Liver (tissue), 3 donors: ENCODE measurements around the gene LRIG1.

Experiments used
- EGR1 ChIP-seq, 2 donors: IDR thresholded peaks; 2 replicates each; pipeline ENCODE4 v1.6.1; 2016 to 2018; ENCODE audit warnings: antibody characterized with exemption in 2 of 2, low read depth in 2 of 2
- GABPA ChIP-seq, 2 donors: IDR thresholded peaks in 1 of 2; conservative IDR thresholded peaks in 1 of 2; 2 replicates each; pipeline ENCODE4 v1.6.1; 2016; ENCODE audit warnings: antibody characterized with exemption in 2 of 2, mild to moderate bottlenecking in 1 of 2, moderate library complexity in 1 of 2
- HNF4A ChIP-seq, 2 donors: conservative IDR thresholded peaks; 2 replicates each; pipeline ENCODE4 v1.6.1; 2016; ENCODE audit warnings: antibody characterized with exemption in 2 of 2, mild to moderate bottlenecking in 2 of 2
- HNF4G ChIP-seq: IDR thresholded peaks from 2 replicates; pipeline ENCODE4 v1.6.1; 2016; ENCODE audit warnings: antibody characterized with exemption
- JUND ChIP-seq, 2 donors: IDR thresholded peaks; 2 replicates each; pipeline ENCODE4 v1.6.1; 2016; ENCODE audit warnings: antibody characterized with exemption in 2 of 2
- NR2F2 ChIP-seq: IDR thresholded peaks from 2 replicates; pipeline ENCODE4 v1.6.1; 2016; ENCODE audit warnings: antibody characterized with exemption
- RAD21 ChIP-seq, 2 donors: IDR thresholded peaks; 2 replicates each; pipeline ENCODE4 v1.6.1; 2016; ENCODE audit warnings: antibody characterized with exemption in 2 of 2, mild to moderate bottlenecking in 2 of 2
- SP1 ChIP-seq: IDR thresholded peaks from 2 replicates; pipeline ENCODE4 v1.6.1; 2018; ENCODE audit warnings: antibody characterized with exemption, mild to moderate bottlenecking
- TAF1 ChIP-seq: conservative IDR thresholded peaks from 2 replicates; pipeline ENCODE4 v1.6.1; 2016; ENCODE audit warnings: antibody characterized with exemption, mild to moderate bottlenecking
- YY1 ChIP-seq: IDR thresholded peaks from 2 replicates; pipeline ENCODE4 v1.6.1; 2016; ENCODE audit warnings: antibody characterized with exemption, mild to moderate bottlenecking
- TF ChIP-seq, protein P1 (sequence below): fragments of 150-350 bp; IDR thresholded peaks from 2 replicates; pipeline ENCODE4 v1.5.1; 2017; ENCODE audit warnings: improper control_type of control experiment, low read depth, low read length; ENCODE audit not compliant: missing input control
- TF ChIP-seq, protein P2 (sequence below): IDR thresholded peaks from 2 replicates; pipeline ENCODE4 v1.6.1; 2016; ENCODE audit warnings: antibody characterized with exemption
- TF ChIP-seq, protein P3 (sequence below): IDR thresholded peaks from 2 replicates; pipeline ENCODE4 v1.6.1; 2016; ENCODE audit warnings: antibody characterized with exemption
- TF ChIP-seq, protein P4 (sequence below): IDR thresholded peaks from 2 replicates; pipeline ENCODE4 v1.6.1; 2016; ENCODE audit warnings: antibody characterized with exemption, mild to moderate bottlenecking
- donor health status: healthy.
- donor health status: healthy.

DNA sequence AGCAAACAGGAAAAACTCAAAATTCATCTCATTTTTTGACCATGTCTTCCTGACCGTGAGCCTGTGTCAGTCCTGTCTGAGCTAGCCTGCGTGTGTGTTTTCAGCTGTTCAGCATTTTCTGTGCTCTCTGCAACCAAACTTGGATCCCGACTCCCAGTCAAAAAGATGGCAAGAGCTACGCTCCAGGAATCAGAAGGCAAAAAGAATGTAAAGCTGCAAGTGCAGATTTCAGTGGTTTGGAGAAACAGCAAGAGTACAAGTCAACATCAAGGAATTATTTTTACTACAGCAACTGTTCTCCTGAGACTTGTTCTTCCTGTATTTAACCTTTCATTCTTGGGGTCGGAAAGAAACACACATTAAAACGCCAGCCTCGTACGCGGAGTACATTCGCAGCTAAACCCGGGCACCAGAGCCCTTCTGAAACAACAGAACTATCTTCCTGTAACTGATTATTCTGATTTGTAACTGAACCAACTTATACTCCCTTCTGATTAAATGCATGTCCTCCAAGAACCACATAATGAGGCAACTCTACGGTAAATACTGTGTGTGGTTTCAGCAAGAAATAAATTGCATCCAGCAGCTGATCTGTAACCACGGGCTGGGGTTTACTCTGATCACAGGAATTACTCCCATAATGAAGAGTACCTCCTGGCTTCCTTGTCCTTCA is 107.4 kb downstream of the LRIG1 start:
- TF ChIP-seq, protein P1, sequence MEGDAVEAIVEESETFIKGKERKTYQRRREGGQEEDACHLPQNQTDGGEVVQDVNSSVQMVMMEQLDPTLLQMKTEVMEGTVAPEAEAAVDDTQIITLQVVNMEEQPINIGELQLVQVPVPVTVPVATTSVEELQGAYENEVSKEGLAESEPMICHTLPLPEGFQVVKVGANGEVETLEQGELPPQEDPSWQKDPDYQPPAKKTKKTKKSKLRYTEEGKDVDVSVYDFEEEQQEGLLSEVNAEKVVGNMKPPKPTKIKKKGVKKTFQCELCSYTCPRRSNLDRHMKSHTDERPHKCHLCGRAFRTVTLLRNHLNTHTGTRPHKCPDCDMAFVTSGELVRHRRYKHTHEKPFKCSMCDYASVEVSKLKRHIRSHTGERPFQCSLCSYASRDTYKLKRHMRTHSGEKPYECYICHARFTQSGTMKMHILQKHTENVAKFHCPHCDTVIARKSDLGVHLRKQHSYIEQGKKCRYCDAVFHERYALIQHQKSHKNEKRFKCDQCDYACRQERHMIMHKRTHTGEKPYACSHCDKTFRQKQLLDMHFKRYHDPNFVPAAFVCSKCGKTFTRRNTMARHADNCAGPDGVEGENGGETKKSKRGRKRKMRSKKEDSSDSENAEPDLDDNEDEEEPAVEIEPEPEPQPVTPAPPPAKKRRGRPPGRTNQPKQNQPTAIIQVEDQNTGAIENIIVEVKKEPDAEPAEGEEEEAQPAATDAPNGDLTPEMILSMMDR, result no peak
- TF ChIP-seq YY1, result no peak
- no peak for TF ChIP-seq JUND (IDR thresholded peaks at IDR 0.05)
- TF ChIP-seq, protein P2, sequence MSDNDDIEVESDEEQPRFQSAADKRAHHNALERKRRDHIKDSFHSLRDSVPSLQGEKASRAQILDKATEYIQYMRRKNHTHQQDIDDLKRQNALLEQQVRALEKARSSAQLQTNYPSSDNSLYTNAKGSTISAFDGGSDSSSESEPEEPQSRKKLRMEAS, result no peak
- TF ChIP-seq TAF1, result no peak
- TF ChIP-seq NR2F2, result no peak
- TF ChIP-seq, protein P3, sequence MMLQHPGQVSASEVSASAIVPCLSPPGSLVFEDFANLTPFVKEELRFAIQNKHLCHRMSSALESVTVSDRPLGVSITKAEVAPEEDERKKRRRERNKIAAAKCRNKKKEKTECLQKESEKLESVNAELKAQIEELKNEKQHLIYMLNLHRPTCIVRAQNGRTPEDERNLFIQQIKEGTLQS, result no peak
- no peak for TF ChIP-seq HNF4G
- no peak for TF ChIP-seq GABPA (IDR thresholded peaks at IDR 0.05 in 1 of 2, conservative IDR thresholded peaks at IDR 0.05 in 1 of 2)
- TF ChIP-seq, protein P4, sequence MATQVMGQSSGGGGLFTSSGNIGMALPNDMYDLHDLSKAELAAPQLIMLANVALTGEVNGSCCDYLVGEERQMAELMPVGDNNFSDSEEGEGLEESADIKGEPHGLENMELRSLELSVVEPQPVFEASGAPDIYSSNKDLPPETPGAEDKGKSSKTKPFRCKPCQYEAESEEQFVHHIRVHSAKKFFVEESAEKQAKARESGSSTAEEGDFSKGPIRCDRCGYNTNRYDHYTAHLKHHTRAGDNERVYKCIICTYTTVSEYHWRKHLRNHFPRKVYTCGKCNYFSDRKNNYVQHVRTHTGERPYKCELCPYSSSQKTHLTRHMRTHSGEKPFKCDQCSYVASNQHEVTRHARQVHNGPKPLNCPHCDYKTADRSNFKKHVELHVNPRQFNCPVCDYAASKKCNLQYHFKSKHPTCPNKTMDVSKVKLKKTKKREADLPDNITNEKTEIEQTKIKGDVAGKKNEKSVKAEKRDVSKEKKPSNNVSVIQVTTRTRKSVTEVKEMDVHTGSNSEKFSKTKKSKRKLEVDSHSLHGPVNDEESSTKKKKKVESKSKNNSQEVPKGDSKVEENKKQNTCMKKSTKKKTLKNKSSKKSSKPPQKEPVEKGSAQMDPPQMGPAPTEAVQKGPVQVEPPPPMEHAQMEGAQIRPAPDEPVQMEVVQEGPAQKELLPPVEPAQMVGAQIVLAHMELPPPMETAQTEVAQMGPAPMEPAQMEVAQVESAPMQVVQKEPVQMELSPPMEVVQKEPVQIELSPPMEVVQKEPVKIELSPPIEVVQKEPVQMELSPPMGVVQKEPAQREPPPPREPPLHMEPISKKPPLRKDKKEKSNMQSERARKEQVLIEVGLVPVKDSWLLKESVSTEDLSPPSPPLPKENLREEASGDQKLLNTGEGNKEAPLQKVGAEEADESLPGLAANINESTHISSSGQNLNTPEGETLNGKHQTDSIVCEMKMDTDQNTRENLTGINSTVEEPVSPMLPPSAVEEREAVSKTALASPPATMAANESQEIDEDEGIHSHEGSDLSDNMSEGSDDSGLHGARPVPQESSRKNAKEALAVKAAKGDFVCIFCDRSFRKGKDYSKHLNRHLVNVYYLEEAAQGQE, result no peak
- TF ChIP-seq RAD21 (IDR thresholded peaks at IDR 0.05), result no peak
- TF ChIP-seq HNF4A (conservative IDR thresholded peaks at IDR 0.05), result no peak
- no peak for TF ChIP-seq EGR1 (IDR thresholded peaks at IDR 0.05; ENCODE audit: low read depth in 2 of 2)
- TF ChIP-seq SP1, result no peak
